TTC549 (cell line): ENCODE results near the gene PRKAG2.
"Not testable (repeated sequence)": the region's sequence is repeated elsewhere in the genome, so short reads cannot be mapped to it uniquely, and the experiment has no call there.

Experiments
- FAIRE-seq: peaks from 2 replicates; lab custom pipeline; 2012; peaks lifted over from hg19 to GRCh38; lab: Jason Lieb, UNC

The PRKAG2 gene

DNA sequence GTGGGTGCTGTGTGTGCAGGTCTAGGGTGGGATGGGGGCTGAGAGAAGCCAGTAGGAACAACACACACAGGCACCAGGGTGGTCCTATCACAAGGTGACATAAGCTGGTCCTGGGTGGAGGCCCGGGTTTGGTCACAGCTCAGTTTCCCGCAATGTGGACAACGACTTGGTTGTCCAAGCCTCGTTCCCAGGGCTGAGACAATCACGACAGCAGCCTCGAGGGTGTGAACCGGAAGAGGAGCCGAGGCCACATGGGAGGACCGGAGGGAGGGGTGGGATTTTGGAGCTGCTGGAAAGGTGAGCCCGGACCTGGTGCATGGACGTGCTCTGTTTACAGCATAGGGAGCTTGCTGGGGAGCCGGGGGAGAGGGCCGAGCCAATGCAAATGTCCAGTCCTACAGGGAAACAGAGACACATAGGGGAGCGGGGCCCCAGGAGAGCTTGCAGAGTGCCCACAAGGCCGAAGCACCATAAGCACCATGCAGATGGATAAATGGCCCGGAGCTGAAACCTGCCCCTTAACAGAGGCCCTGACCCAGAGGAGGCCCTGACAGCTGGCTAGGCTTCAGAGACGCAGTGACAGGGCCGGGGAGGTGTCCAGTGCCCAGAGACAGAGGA lies 92.8 kb downstream of the PRKAG2 start:
- no peak for FAIRE-seq

DNA sequence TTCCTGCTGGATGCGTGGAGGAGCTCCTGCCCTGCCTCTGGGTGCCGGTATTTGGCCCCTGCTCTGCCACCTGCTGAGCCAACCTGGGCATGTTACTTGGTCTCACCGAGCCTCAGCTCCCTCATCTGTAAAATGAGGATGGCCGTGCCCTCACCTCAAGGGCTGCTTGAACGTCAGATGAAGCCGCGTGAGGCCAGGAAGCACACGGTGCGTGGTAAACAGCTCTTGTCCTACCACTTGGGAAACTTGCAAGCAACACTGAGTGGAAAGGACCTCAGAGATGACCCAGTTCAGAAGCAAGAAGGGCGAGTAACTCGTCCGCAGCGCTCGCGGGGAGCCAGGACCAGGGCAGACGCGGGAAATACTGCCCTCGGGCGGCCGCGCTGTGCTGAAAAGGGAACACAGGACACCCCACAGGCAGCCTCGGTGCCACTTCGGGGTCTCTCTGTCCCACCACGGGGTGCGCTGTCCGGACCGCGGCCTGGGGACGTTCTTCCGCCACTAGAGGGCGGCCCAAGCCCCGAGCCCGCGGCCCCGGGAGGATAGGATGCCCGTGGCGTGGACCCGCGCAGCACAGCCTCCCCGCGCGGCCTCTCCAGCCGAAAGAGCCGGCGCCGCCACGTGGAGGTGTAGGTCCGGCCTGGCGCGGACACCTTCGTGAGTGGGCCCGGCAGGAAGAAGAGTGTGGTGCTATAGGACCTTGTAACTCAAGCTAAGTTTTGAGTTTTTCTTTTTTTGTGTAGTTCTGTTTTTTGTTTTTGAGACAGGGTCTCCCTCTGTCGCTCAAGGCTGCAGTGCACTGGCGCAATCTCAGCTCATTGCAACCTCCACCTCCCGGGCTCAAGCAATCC lies 94.1 kb downstream of the PRKAG2 start:
- FAIRE-seq = no peak

DNA sequence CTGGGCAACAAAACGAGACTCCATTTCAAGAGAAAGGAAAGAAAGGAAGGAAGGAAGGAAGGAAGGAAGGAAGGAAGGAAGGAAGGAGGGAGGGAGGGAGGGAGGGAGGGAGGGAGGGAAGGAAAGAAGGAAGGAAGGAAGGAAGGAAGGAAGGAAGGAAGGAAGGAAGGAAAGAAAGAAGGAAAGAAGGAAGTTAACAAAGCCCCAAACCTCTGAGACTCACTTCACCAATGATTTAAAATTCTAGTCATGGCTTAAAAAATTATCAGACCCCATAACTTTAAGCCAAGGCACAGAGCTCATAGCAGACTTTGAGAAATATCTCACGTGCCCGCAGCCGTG lies 94.7 kb downstream of the PRKAG2 start:
- not testable (repeated sequence) for FAIRE-seq

DNA sequence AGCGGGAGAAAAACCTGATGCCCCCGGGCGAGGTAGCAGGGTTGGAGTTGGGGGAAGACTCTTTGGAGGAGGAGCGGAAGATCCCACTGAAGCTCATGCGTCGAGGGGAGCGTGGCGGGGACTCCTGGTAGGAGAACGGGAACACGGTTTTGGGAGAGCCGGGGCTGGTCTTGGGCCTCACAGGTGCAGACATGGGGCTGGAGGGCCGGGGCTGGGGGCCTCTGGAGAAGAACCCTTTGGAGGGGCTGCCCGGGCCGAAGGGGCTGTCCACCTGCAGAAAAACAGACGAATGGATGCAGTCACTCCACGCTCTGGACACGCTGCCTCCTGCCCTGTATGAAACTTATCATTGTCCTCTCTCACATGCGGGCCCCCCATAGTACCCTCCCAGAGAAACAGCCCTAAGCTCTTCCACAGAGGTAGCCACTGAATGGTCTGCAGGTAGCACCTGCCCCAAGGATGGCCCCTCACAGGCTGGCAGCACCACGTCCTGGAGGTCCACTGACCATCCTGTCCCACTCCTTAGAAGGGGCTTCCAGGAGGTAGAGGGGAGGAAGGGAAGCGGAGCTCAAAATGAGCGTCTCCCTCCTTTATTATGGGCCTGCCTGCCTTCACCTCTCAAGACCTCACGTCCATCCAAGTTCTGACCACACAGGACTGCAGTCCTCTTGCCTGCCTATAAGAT lies 95.6 kb downstream of the PRKAG2 start:
- FAIRE-seq = no peak

DNA sequence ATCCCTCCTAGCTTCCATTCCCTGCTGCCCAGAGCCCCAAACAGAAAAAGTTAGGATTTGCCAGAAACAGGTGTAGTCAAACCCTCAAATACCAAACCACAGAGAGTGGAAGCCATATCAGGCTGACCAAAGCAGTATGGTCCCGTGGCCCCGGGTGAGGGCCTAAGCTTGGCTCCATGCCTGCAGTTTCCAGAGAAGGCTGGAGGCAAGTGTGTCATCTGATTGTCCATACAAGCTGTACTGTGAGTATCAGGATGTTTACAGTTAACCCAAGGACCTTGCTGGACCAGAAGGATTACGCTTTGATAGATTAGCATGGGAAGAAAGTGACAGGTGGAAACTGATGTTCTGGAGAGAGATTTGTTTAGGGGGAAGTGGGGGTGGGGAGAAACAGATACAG lies 96.3 kb downstream of the PRKAG2 start:
- no peak for FAIRE-seq

DNA sequence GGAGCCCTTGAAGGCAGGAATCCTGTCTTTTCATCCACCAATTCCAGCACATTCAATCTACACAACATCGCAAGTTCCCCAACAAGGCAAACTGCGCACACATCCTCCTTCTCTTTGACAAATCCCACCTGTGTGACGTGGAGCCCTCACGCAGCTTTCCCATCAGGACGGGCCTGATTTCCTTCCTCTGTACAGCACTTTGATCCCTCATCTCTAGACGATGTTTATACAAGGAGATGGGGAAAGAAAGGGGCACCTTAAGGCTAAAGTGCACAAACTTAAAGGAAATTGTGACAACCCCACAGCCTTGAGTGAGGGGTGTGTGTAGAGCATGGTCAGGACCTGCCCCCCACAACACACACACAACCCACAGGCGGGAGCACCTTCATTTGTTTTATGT lies 97.2 kb downstream of the PRKAG2 start:
- no peak for FAIRE-seq

DNA sequence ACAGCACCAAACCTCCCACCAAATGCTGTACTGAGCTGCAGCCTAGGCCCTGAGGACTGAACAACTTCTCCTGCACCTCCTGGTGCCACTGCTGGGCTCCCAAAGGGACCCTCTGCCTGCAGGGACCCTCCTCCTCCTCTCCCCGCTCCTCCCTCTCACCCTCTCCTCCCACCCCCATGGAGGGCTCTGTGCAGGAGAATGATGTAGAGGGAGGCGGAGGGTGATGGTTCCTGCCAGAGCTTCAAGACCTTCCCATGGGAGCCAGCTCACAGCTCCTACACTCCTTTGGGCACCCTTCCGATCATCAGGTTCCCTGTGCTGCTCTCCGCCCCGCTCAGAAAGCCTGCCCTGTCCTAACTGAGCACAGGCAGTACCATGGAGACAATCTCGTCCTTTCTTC lies 97.7 kb downstream of the PRKAG2 start:
- FAIRE-seq = no peak

DNA sequence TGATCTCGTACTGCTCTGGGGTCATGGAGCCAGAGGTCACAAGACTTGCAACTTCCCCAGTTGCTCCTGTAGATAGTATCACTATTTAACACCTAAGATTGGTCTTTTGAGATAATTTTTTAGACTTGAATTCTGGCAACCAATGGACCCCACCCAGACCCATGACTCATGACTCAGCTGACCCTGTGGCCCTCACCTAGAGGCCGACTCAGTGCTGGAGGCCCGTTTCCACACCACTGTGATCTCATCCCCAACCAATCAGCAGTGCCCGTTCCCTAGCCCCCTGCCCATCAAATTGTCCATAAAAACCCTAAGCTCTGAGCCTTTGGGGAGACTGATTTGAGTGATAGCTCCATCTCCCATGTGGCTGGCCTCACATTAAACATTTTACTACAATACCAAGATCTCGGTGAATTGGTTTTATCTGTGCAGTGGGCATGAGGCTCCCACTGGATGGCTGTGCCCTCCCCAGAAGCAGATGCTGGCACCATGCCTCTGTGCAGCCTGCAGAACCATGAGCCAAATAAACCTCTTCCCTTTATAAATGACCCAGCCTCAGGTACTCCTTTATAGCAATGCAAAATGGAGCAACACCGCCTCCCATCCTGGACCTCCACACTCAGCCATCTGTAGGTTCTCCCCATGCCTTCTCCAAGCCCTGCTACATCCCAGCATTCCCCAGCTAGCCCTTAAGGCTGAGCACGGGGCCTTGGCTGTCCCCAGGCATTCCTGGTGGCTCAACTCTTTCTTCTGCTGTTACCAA lies 98.8 kb downstream of the PRKAG2 start:
- no peak for FAIRE-seq

DNA sequence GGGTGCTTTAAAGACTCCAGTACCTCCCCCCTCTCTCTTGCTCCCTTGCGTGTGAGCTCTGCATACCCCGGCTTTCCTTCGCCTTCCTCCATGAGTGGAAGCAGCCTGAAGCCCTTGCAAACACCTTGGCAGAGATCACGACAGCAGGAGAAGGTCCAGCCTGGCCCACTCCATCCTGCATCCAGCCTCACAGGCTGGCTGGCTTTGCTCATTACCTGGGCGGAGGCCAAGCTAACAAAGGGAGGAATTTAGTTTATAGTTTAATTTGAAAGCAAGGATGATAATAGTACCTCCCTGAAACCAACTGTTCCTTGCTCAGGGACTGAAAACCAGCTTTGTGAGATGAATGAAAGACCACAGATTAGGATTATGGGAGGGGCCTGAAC lies 99.4 kb downstream of the PRKAG2 start:
- no peak for FAIRE-seq

DNA sequence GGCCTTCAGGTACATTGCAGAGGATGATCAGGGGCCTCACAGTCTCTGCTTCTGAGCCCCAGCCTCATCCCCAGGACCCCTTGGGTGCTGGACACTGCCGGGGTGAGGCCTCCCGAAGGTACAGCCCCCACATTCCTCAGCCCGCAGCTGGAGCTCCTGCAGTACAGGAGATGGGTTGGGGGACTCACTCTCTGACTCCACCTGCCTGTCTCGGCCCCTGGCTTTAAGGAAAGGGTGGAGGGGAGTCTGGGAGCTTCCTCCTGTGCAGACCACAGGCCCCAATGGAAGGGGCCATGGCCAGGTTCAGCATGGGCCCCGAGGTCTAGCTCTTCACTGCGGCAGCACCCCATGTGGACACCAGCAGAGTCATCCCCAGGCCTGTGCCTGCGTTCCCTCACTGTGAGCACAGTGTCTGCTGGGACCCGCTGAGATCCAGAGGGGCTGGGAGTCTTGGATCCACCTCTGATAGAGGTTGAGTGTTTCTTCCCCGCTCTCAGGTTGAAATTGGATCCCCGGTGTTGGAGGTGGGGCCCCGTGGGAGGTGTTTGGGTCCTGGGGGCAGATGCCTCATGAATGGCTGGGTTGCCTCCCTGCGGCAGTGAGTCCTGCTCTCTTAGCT lies 99.9 kb downstream of the PRKAG2 start:
- FAIRE-seq = no peak

DNA sequence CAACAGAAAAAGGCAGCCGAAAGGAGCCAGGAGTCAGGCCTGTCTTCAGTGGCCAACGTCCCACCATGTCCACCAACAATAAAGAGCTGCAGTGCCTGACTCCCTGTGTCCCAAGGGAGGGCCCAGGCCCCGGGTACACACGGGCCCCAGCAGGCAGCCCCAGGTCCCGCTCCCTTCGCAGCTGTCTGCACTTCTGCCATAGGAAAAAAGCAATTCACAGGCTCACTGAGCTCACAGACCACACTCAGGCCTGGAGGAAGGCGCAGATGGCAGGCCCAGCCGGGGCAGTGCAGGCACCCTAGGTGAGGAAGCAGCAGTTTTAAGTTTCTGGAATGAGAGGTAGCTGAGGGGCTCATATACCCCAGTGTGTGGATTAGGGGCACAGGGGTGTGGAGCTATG lies 100.5 kb downstream of the PRKAG2 start:
- no peak for FAIRE-seq

DNA sequence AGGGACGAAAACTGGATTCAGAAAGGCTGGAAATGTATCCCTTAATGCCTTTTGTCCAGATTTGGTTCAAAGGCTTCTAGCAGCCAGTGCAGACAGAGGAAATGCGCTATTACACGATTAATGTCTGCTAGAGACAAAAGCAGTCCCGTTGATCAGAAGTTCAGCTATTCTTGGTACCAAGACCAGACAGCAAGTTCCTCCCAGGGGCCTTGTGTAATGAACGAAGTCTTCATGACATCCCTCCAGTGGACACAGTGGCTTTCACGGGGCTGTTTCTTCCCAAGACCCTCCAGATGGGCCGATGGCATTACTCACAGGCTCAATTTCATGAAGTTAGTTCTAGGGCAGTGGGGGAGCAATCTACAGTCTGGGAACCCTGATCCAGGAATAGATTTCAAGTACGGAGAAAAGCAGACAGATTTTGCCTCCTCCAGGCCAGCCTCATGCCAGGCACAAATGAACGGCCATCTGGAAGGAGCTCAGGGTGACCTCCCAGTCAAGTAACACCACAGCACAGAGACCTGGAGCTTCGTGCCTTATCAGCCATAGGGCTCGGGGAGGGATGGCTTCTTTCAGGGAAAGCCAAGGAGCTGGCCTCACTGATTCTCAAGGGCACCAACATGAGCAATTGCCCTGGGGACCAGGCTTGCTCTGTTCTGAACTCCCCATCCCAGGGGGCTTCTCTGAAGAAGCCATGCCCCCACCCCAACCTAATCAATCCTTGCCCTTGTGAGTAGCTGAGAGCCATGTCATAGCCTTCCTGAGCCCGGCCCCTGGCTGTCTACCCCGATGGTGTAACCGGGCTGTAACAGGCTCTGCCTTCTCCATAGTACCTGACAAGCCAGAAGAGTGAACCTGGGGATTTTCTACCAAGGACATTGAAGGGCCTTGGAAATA lies 101.1 kb downstream of the PRKAG2 start:
- no peak for FAIRE-seq

DNA sequence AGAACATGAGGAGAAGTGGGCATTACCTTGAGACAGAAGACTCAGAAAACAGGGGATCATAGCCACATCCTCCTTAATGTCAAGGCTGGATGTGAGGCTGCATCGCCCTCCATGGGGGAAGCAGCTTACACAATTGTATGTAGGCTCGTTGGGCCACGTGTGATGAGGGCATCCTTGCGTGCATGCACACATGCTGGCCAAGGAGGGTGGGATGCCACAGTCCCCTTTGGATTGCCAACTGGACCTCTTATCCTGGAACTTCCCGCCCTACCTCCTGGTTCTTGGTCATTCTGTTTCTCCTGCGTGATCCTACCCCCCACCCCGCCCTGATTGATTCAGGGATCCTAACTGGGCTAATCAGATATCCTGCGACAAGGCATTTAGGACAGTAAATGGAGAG lies 102.0 kb downstream of the PRKAG2 start:
- FAIRE-seq = no peak

DNA sequence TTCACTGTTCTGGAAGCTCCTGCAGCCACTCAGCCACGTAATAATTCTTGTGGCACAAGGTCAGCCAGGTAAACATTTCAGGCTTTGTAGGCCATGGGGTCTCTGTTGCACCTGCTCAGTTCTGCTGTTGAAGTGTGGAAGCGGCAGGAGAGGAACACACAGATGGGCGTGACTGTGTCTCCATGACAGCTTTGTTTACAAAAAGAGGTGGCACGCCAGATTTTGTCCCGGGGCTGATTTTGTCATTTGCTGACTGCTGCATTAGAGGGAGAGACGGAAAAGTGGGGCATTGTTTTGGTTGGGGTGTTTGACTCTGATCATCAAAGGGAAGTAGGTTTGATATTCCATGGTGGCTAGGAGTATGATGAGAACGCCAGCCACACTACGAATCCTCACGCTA lies 103.1 kb downstream of the PRKAG2 start:
- FAIRE-seq = no peak

DNA sequence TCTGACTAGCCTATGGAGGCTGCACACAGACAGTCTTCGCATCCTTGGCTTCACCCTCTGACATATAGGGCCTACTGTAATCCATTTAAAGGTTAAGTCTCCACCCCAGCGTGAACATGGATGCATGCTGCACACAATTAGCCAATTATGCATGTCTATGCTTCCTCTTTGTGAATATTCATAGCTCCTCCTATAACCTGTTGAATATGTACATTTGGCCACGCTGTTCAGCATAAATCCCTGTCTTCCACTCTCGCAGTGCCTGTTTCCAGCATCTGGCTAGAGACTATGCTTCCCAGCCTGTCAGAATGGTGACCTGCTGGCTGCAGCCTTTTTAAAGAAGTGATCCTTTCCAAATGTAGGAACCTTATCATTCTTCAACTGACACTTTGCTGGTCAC lies 106.7 kb downstream of the PRKAG2 start:
- no peak for FAIRE-seq

DNA sequence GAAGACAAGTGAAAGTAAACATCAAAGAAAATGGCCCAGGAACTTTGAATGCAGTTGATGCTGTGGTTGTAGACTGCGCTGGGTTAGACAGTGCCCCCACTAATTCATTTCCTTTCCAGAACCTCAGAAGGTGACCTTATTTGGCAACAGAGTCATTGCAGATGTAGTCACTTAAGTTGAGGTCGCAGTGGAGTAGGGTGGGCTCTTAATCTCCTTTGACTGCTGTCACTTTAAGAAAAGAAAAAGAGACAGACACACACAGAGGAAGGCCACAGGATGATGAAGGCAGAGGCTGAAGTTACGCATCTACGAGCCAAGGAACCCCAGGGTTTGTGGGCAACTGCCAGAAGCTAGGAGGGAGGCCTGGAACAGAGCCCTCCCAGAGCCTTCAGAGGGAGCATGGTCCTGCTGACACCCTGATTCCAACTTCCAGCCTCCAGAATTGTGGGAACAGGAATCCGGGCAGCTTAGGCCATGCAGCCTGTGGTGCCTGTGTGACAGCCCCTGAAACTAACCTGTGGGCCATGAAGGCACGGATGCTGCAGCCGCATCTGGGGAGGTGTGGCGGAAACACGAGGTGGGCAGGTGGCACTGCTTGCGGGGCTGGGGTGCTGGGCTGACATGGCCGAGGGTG lies 107.6 kb downstream of the PRKAG2 start:
- FAIRE-seq = no peak

DNA sequence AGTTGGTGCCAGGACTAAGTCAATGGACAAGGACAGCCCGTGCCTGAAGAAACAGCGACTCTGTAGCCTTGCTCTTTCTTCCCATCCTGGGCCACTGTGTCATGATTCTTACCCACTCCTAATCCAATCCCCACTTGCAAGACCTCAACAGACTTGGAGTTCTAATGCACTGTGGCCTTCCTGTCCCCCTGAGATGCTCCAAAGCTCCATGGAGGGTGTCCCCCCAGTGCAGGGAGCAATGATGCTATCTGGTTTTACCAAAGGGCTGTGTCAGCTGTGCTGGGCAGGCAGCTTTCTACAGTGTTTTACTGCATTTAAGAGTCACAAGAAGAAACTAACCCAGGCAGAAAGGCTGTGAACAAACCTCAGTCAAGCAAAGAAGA lies 108.1 kb downstream of the PRKAG2 start:
- FAIRE-seq = no peak

DNA sequence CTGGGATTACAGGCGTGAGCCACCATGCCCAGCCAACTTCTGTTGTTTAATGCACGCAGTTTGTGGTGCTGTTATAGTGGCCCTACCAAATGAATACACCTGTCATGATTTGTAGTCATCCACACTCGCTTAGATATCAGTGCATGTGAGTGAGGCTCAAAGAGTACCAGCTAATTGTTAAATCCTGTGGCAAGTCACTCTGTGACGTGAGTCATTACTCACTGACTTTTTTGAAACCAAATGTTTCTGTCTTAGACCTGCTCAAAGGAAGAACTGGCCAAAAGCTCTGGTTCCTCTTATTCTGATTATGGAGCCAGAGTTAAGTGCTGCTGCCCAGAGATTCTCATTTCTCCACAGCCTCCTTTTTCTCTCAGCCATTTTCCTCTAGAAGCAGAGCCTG lies 109.4 kb downstream of the PRKAG2 start:
- no peak for FAIRE-seq

DNA sequence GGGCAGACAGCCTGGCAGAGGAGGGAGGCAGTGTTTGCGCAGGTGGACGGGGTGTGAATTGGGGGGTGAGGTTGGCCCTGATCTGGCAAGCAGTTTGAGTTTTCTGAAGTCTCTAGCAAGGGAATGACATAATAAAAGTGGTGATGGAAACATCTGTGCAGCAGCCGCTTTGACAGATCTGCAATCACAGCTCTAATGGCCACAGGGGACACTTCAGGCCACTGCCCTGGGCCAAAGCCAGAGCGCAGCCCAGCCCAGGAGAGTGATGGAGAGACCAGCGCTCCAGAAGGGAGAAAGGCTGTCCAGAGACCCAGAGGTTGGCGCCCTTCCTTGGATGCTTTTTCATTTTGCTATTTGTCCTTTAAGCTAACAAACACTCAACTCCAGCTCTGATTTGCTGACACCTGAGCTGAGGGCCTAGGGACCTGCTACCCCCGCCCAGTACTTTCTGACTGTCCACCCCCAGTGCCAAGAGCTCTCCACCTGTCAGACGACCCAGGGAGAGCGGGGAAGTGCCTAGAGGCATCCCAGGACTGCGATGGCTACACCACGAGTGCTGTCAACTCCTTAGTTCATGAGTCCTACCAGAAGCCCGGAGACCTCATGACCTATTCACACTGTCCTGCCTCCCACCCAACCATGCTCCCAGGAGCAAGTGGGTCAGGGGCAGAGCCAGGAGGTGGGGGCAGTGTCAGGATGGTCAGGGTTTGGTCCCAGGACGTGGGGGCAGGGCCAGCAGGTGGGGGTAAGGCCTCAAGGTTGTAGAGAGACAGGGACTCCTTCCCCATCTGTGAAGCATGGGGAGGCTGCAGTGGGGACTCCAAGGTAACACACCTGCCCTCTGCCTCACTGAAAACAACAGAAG lies 112.6 kb downstream of the PRKAG2 start:
- no peak for FAIRE-seq

DNA sequence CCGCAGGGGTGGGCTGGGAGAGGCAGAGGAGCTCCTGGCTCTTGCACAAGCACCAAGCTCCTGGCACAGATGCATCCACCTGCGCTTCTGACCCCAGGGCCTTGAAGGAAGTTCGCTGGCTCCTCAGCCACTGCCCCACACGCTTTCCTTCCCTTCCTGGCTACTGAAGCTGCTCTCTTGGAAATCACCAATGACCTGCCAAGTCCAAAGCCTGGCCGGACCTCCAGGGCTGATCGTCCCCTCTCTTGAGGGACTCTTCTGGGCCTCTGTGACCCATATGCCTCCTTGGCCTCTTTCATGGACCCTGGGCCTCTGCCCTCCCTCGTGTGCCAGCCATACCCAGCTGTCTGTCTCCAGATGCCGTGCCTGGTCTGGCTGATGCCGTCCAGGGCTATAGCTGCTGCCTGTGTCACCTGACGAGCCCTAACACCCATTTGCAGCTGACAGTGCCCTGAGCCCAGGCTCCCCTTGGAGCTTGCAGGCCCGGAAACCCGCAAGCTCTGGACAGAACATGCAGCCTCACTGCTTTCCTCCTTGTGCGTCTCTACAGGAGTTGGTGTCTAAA lies 113.4 kb downstream of the PRKAG2 start:
- no peak for FAIRE-seq
